HG02870 (cell line): ENCODE results near the gene SLC41A3.

Source experiments
- ATAC-seq: cut with Tn5 transposase; IDR thresholded peaks from one replicate; pipeline ENCODE4 v1.9.1; 2021; ENCODE audit warnings: mild to moderate bottlenecking, moderate library complexity; ENCODE audit not compliant: unreplicated experiment

Gene SLC41A3

DNA sequence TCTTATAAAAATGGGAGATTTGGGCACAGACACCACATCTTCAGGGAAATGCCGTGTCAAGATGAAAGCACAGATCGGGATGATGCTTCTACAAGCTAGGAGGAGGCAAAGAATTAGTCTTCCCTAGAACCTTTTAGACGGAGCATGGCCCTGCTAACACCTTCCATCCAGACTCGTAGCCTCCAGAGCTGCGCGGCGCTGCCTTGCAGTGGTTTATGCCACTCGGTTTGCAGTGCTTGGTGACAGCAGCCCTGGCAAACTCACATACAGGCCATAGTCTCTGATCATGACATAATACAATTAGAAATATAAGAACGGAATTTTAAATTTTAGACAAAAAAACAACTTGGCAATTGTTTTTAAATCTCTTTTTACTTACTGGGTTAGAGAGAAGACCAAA lies 37.1 kb upstream of the SLC41A3 start:
- no peak for ATAC-seq

DNA sequence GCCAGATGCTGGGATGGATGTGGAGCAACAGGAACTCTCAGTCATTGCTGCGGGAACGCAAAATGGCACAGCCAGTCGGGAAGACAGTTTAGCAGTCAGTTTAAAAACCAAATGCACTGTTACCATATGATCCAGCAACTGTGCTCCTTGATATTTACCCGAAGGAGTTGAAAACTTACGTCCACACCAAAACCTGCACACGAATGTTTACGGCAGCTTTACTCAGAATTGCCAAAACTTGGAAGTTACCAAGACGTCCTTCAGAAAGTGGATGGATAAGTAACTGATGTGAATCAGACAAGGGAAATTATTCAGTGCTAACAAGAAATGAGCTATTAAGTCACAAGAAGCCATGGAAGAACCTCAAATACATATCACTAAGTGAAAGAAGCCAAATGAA lies 36.1 kb upstream of the SLC41A3 start:
- no peak for ATAC-seq

DNA sequence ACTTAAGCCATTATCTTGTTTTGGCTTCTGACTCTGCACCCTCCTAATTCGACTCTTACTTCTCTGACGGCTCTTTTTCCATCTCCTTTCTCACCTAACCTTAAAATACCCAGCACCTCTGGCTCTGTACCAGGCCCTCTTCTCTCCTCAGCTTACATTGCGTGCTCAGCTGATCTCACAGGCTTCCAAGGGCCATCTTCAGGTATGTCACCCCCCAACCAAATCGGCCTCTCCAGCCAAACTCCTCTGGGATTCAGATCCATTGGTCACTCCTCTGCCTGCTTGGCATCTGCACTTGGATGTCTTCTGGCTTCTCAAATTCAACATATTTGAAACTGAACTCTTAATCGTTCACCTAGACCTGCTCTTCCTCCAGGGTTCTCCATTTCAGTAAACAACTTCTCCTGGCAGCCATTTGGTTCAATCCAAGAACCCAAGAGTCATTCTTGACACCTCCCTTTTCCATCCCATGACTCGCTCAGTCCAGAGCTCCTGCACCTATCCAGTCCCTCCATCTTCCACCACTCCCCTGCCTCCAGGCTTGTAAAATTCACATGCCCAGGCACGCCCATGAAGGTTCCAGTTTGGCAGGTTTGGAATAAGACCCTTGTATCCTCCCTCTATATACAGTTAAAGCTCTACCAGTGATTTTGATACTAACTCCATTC lies 35.2 kb upstream of the SLC41A3 start:
- ATAC-seq, result no peak

DNA sequence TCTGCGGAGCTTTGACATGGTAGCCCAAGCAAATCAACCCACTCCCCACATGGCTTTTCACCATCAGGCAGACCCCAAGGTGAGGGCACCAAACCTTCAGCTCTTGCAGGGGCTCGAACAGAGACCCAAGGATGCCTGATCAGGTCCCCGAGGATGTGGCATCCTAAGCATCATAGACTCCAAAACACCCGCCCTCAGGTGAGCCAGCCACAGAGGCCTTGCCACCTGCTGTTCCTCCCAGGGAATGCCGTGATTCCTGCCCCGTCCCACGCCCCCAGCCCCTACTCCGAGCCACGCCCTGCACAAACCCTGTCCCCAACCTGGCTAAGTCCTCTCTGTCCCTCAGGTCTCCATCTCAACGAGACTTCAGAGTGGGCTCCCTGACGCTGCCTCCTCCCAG lies 34.7 kb upstream of the SLC41A3 start:
- ATAC-seq, result no peak

DNA sequence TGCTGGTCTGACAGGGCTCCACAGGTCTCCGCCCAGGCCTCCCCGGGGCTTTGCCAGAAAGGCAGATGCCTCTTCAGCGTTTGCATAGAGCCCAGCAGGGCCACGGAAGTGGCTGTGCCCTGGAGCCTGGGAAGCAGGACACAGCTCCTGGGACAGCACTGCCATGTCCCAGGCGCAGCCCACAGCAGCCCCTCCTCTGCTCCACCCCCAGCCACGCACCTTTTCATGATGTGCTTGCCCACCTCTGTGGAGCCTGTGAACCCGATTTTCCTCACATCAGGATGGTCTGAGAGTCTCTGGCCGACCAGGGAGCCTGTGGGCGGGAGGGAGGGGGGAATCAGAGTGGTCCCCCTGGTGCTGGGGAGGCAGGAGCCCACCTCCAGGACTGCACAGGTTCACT lies 33.9 kb upstream of the SLC41A3 start:
- ATAC-seq, result no peak

DNA sequence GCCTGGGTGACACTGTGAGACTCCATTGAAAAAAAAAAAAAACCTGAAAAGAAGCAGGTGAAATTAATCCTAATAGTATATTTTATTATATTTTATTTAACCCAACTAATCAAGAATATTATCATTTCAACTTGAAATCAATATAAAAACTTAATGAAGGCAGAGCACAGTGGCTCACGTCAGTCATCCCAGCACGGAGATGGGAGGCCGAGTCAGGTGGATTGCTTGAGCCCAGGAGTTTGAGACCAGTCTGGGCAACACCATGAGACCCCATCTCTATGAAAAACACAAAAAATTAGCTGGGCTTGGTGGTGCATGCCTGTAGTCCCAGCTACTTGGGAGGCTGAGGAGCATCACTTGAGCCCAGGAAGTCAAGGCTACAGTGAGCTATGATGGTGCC lies 33.3 kb upstream of the SLC41A3 start:
- ATAC-seq, result no peak

DNA sequence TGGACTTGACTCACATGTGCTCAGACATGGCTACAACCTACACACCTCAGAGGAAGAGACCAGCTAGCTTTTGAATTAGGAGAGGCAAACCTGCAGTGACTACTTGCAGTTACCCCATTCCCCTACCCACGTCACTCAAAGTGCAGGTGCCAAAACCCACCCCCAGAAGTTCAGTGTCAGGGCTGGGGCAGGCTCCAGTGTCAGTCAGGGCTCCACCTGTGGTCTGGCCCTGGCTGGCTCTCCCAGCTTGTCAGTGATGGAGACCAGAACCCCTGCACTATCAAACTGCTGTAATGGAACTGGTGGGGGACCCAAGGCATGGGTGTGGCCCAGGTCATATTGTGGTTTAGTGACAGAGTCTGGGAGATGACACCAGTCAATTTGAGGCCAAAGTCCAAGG lies 32.6 kb upstream of the SLC41A3 start:
- no peak for ATAC-seq

DNA sequence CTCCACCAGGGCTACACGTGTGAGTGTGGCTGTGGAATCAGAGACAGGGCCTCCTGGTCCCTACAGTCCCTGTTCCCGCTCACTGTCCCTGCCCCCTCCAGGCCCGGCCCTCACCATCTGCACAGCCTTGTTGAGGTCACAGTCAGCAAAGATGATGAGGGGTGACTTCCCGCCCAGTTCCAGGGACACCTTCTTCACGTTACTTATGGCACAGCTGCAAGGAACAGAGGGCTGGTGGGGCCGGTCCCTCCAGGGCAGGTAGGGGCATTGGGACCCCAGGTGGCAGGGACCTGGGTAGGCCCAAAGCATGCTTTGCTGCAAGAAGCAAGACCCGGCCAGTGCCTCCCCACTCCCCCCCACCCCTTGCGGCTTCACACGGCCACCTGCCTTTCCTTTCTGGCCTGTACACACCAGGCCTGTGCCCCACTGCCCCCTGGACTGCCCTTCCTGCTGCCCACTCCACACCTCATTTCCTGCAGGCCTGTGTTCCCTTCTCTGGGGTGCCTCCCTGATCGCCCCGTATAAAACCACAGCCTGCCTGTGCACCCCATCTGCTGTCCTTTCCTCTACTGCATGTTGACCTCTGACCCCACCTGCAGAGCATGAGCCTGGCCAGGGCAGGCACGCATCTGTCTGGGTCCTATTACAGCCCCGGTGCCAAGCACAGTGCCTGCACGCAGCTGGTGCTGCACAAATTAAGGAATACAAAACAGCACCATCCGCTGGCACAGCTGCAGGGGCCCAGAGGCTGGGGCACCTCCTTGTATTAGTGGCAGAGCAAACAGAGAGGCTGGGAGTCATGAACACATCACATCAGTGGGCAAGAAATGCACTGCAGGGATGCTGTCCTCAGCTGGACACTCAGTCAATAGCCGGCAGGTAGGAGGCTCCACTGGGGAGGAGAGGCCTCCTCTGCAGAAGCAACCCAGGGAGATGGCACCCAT lies 30.8 kb upstream of the SLC41A3 start:
- ATAC-seq, result no peak

DNA sequence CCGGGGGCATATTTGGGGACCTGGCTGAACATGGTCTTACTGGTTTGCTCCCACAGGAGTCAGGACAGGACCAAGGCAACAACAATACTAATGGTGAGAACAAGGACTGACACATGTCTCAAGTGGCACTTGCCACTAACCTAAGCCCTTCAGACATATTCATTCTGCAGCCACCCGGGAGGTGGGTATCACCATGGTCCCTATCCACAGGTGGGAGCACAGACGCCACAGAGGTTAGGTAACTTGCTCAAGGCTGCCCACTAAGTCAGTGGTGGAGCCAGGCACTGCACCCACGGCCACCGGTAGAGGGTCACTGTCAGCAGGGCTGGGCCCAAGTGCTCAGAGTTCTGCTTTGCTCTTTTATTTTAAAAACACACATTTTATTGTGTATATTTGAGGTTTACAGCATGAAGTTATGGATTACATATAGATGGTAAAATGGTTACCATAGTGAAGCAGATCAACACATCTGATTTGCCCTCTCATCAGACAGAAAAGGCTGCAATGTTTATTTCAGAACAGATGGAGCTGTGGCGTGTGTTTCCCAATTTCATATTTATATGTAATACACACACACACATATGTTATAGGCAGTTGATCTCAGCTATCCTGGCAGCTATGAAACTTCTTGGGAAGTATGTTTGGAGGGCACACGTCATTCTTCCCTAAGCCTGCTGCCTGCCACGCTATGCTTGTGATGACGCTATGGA lies 30.0 kb upstream of the SLC41A3 start:
- ATAC-seq, result no peak

DNA sequence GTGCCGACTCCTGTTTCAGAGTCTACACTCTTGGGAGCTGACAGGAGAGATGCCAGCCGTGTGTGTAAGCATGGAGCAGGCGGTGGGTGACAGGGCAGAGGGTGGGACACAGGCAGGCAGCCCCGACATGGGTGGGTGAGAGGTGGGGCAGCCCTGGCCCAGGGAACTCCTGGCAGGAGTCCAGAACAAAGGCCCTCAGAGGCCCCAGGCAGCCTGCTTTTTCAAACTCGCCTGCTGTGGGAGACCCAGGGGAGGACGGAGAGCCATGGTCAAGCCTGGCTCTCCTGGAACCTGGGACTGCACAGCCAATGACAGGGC lies 29.3 kb upstream of the SLC41A3 start:
- no peak for ATAC-seq

DNA sequence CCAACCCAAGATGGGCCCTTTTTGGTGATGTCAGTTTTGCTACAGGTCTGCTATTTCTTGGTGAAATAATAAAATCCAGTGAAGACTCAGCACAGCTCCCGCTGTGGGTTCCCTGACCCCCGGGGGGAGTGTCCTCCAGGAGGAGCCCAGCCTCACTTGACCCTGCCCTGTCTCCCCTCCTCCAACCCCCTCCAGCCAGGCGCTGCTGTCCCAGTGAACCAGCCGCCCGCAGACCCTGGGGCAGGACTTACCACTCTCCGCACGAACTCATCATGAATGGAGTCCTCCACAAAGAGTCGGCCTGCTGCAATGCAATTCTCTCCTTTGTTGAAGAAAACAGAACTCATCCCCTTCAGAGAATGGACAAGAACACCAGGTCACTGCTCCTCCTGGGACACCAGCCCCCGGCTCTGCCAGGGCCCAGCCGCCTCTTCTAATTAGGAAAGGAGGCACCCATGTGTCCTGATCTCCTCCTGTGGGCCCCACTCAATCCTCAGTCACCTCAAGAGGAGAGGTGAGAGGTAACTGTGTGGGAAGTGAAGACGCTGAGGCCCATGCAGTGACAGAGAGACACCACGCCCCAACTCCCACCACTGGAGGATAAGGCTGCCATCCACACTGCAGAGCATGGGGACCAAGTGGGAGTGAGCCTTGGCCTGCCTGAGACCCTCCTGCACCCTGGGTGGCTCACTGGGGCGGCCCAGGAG lies 28.8 kb upstream of the SLC41A3 start:
- no peak for ATAC-seq

DNA sequence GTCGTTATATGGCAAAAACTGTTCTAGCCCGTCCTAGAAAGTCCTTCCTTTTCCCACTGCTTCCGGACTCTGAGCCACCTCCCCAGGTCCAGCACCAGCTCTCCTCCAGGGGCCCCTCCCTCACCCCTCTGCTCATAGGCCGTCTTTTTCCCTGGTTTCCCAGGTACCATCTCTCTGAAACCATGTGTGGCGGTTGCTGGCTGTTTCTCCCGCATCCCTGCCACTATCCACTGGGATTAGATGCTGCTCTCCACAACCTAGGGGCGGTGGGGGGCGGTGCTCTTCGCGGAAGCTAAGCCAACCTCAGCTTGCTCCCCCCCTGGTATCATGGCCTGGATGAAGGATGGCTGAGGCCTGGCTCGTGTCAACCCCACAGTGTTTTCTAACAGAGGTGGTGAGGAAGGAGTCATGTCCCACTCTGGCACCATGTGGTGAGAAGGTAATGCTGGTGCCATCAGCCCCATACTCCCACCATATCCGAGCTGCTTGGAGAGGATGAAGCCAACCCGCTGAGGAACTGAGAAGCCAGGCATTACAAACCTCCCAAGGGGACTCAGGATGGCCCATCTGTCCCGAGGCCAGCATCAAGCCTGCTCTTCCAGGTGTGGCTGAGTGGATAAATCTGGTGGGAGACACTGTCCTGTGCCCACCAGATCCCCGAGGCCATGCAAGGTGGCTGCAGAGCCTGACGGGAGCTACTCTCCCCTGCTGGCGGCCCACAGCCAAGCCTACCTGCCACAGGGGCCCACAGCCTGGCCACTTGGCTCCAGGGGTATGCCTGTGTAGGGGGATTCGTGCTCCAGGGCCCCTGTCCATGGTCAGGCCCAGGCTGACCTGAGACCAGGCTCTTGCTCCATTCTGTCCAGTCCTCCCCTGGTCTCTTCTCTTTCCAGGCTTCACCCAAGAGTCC lies 27.9 kb upstream of the SLC41A3 start:
- no peak for ATAC-seq

DNA sequence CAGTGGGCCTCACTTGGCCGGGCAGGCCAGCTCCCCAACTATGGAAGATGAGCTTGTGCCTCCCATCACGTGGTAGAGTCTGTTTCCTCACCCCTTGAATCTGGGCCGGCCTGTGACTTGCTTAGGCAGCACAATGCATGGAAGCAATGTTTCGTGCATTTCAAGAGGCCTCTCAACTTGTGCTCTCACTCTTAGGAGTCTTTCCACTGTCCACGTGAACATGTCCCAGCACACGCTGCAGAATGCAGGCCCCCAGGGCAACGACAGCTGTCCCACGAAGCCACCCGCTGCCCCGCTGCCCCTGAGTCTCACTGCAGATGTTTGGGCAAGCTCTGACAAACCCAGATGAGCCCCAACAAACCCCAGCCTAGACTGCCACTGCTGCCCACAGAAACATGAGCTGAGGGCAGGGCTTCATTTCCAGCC lies 27.2 kb upstream of the SLC41A3 start:
- no peak for ATAC-seq

DNA sequence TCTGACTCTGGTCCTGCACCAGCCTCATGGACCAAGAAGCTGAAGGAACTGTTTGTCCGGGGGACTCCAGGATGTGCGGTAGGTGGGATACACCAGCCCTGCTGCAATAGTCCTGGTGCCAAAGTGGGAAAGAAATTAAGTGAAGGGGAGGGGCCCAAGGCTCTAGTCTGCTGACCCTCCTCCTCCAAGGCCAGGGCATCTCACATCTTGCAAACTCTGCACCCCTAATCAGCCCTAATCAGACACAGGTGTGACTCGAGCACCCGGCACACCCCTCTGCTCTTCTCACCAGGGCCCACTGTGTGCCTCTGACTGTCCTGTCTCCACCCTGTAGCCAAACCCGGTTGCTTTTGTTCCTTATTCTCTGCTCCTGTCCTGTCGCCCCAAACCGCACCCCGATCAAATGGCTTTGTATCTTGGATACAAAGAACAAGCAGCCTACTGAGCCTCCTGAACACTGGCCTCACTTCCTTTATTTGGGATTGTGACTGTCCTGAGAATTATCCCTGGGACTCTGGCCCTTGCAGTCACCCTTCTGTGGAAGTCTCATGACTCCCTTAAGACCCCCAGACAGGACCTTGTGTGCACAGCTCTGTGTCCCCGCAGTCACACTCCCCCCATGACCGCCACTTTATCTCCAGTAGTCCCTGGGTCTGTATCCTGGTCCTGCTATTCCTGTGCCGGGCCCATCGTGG lies 26.7 kb upstream of the SLC41A3 start:
- no peak for ATAC-seq

DNA sequence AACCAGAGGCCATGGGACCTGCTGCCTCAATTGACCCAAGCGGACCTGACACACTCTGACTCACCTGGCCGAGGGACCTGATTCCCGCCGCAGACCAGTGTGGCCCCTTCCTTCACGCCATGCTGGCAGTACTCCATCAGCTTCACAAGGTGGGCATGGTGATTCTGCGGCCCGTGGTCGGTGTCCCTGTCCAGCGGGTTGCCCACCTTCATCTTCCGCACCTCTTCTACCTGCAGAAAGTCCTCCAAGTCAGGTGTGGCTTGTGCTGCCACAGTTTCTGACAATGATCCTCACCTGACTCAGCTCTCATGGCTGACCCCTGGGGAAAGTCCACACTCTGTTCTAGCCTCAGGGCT lies 25.9 kb upstream of the SLC41A3 start:
- ATAC-seq, result no peak

DNA sequence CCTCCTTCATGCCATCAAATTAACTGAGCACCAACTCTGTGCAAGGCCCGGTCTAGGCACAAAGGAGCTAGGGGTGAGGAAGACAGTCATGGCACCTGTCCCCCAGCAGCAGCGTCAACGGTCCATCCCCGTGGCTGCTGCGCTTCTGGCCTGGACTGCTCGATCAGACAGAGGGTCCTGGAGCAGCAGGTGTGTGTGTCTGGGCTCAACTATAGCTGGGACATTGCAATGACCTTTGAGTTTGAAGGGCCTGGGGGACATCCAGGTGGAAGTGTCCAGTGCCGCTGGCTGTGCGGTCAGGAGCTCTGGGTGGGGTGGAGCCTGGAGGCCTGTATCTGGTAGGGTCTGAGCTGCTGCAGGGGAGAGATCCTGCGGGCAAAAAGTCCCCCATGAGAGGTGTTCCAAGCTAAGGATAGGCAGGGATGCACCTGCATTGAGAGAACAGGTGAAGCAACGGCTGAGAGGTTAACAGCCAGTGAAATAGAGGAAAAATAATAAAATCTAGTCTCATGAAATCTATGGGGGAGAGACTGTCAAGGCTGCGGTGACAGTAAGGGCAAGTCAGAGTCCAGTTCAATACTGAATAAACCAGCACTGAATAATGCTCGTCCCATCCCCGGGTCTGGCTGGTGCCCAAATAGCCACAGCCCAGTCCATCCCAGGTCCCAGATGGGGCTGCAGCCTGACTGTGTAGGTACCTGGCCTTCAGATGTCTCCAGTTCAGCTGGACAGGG lies 25.4 kb upstream of the SLC41A3 start:
- ATAC-seq, result no peak

DNA sequence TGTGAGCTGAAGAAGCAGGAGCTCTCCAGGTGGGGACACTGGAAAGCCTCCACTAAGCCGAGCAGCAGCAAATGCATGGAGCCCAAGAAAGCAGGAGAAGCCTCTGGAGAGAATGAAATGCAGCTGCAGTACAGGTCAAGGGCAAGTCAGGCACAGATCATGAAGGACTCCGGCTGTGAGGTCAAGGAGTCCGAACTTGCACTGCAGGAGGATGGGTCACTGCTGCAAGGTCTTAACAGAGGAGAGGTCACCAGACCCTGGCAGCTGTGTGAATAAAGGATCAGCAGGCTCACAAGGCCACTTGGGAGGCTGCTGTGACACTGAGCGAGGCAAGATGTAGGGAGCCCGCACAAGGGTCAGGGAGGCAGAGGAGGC lies 24.7 kb upstream of the SLC41A3 start:
- ATAC-seq, result no peak

DNA sequence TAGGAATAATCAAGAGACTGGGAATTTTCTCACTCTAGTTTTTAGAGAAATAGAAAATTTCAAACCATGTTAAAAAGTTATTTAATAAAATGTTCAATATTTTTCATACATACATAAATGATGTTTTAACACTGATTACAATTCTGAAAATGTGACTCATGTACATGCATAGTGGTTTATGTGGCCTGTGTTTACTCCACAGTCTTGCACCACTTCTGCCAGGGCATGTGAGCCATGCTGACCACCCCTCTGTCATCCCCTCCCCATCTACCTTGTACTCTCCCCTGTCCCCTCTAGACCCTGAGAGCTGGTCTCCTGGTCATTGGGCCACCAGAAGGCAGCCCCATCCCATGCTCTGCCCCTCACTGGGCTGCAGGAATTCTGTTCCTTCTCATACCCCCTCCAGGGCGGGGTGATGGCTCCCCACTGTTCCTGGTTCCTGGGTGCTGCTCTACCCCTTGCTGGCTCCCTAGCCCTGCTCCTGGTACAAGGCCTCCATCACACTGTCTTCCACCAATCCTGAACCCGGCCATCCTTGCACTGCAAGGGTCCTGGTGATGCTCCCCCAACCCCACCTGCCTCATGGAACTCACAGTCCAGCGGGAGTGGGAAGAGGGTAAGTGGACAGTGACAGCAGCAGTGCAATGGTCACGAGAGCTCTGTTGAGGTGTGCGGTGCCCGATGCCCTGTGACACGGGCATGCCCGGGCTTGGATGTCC lies 24.2 kb upstream of the SLC41A3 start:
- no peak for ATAC-seq
